NCI-H2107 treated with DMSO at 0.1 percent for 48 hours (cell line): ENCODE data around the gene SLC17A5.
"Not testable (repeated sequence)": the region's sequence is repeated elsewhere in the genome, so short reads cannot be mapped to it uniquely, and the experiment has no call there.

Source experiments
- DNase-seq: peaks from one replicate; lab custom pipeline; 2025; ENCODE audit not compliant: unreplicated experiment; lab: John Stamatoyannopoulos, UW

SLC17A5 gene

GRCh38 chr6:73569121-73569520, 84.7 kb downstream of the SLC17A5 start:
- DNase-seq = no peak

GRCh38 chr6:73566954-73567591, 86.7 kb downstream of the SLC17A5 start:
- no peak for DNase-seq

GRCh38 chr6:73566486-73566871, 87.3 kb downstream of the SLC17A5 start:
- DNase-seq = not testable (repeated sequence)

- DNase-seq = no peak
These were observed 87.9 kb downstream of the SLC17A5 start for GRCh38 chr6:73565767-73566485.

GRCh38 chr6:73564578-73565345, 89.0 kb downstream of the SLC17A5 start:
- DNase-seq = no peak

- DNase-seq = no peak
These were observed 91.2 kb downstream of the SLC17A5 start for GRCh38 chr6:73562558-73562957.

GRCh38 chr6:73560853-73561407, 92.9 kb downstream of the SLC17A5 start:
- DNase-seq = no peak

GRCh38 chr6:73560182-73560732, 93.5 kb downstream of the SLC17A5 start:
- no peak for DNase-seq

- not testable (repeated sequence) for DNase-seq
These were observed 94.4 kb downstream of the SLC17A5 start for GRCh38 chr6:73559399-73559794.

- no peak for DNase-seq
These were observed 95.0 kb downstream of the SLC17A5 start for GRCh38 chr6:73558624-73559398.

- no peak for DNase-seq
These were observed 97.0 kb downstream of the SLC17A5 start for GRCh38 chr6:73556836-73557235.

- DNase-seq = not testable (repeated sequence)
These were observed 98.3 kb downstream of the SLC17A5 start for GRCh38 chr6:73555380-73555949.

- not testable (repeated sequence) for DNase-seq
These were observed 102.7 kb downstream of the SLC17A5 start for GRCh38 chr6:73551115-73551514.

- no peak for DNase-seq
These were observed 105.0 kb downstream of the SLC17A5 start for GRCh38 chr6:73548458-73549446.

GRCh38 chr6:73547036-73547435, 106.8 kb downstream of the SLC17A5 start:
- DNase-seq = no peak
